Medulla oblongata (tissue), 1 donor: Measurements from ENCODE around the gene DDX4.
"Not testable (repeated sequence)": the region's sequence is repeated elsewhere in the genome, so short reads cannot be mapped to it uniquely, and the experiment has no call there.

ENCODE experiments used
- DNase-seq: peaks from one replicate; pipeline ENCODE4 v3.0.0-alpha.2; 2015; ENCODE audit errors: extremely low spot score

DDX4 gene

DNA sequence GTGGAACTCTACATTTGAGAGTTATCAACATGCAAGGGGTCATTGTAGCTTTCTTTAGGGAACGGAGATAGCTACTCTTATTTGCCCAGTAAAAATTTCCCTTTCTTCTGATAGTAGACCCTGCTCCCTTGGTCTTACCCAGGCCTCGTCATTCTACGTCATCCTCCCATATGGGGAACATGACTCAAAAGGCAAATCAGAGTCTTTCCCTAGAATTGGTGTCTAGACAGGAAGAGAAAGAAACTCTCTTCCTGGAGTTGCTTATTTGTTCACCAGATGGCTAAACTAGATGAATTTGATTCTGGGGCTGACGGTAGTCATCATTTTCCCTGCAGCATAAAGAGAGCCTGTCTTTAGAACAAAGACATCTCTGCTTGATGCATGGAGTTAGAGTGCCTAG is 13.6 kb upstream of the DDX4 start:
- DNase-seq: no peak

DNA sequence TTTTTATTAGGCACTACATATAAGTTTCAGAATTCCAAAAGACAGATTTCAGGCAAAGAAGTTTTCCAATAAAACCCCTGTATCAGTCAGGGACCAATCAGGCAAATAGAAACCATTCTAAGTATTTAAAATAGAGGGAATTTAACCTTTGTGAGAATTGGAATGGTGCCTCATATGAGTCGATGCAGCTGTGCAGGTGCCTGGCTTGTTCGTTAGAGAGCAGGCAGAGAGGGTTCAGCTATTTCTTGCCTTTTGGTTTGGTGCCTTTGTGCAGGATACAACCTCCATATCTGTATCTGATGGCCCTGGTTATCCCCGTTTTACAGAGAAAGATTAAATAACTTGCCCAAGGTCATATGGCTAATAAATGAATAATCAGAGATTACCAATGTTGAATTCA is 6.0 kb upstream of the DDX4 start:
- DNase-seq: no peak

- no peak for DNase-seq
Observed at GRCh38 chr5:55732585-55732984, 5.3 kb upstream of the DDX4 start.

GRCh38 chr5:55734658-55735057 is 3.2 kb upstream of the DDX4 start:
- DNase-seq: no peak

- no peak for DNase-seq
Observed at GRCh38 chr5:55742778-55743177, 4.9 kb downstream of the DDX4 start.

GRCh38 chr5:55747778-55748318 is 10.0 kb downstream of the DDX4 start:
- no peak for DNase-seq

GRCh38 chr5:55749387-55749786 is 11.5 kb downstream of the DDX4 start:
- DNase-seq: no peak

DNA sequence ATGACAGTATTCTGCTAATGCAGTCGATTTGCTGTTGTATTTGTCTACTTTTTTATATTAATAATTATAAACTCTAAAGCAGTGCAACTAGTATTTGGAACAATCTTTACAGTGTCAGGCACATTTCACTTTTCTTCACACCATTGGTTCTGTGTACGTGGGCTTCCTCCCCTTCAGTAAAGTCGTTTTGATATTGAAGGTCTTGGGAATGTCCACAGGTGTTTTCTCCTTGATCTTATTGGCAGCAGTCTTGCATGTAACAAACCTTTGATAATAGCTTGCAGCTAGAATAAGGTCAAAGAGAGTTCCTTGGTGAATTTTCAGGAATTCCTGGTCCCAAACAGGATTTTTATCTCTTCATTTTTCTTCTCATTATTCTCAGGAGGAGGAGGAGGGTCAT is 12.2 kb downstream of the DDX4 start:
- DNase-seq: no peak

DNA sequence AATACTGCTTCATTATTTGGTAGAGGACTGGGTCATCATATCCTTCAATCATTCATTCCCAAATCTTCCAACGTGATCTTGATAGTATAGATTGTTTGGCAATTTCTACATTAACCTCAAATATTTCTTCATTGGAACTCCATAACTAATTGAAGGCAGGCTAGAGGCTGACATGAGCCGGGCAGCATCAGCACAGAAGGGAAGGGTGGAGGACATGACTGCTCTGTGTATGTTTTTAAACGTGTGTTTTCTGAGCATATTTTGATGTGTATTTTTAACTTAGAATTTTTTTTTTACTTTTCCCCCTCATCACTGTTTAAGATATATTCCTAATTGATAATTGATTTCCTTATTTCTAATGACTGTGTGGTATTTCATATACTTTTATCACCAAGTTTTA is 12.6 kb downstream of the DDX4 start:
- DNase-seq: no peak

DNA sequence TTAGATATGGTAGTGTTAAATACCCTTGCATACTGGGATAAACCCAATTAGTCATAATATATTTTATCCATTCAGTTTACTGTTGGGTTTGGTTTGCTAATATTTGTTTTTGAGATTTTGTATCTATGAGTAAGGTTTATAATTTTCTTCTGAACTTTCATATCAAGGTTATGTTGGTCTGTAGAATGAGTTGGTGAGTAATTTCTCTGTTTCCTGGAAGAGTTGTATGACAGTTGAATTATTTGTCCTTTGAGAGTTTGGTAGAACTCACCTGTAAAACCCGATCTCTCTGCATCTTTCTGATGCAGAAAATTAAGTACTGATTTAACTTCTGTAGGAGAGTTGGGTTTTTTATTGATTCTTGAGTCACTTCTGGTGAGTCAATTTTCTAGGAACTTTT is 20.4 kb downstream of the DDX4 start:
- DNase-seq: no peak

- no peak for DNase-seq
Observed at GRCh38 chr5:55758714-55759113, 20.9 kb downstream of the DDX4 start.

- DNase-seq: not testable (repeated sequence)
Observed at GRCh38 chr5:55761721-55762120, 23.9 kb downstream of the DDX4 start.

- no peak for DNase-seq
Observed at GRCh38 chr5:55763746-55764420, 26.0 kb downstream of the DDX4 start.

GRCh38 chr5:55768279-55768678 is 30.4 kb downstream of the DDX4 start:
- no peak for DNase-seq

DNA sequence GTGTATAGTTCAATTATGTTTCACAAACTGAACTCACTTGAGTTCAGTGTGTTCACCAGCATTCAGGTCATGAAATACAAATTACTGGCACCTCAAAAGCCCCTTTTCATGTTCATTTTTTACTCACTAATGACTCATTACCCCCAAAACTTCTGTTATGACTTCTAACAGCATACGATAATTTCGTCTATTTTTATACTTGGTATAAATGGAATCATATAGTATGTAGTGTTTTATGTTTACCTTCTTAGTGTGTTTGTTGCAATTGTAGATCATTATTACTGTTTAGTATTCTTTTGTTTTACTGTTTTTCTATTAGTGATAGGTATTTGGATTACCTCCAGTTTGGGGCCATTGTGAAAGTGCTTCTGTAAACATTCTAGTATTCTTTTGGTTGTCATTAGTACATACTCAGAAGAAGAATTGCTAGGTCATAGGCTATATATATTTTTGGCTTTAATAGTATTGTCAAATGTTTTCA is 33.4 kb downstream of the DDX4 start:
- DNase-seq: no peak

- DNase-seq: peak; percentile 58
Observed at GRCh38 chr5:55773057-55773456, 35.2 kb downstream of the DDX4 start.

DNA sequence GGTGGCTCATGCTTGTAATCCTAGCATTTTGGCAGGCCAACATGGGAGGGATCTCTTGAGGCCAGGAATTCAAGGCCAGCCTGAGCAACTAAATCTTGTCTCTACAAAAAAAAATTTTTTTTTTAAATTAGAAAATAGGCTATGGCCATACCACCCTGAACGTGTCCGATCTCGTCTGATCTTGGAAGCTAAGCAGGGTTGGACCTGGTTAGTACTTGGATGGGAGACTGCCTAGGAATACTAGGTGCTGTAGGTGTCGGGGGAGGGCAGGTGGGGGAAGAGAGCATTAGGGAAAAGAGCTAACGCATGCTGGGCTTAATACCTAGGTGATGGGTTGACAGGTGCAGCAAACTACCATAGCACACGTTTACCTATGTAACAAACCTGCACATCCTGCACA is 39.5 kb downstream of the DDX4 start:
- DNase-seq: no peak

GRCh38 chr5:55800924-55801323 is 63.1 kb downstream of the DDX4 start:
- DNase-seq: no peak

DNA sequence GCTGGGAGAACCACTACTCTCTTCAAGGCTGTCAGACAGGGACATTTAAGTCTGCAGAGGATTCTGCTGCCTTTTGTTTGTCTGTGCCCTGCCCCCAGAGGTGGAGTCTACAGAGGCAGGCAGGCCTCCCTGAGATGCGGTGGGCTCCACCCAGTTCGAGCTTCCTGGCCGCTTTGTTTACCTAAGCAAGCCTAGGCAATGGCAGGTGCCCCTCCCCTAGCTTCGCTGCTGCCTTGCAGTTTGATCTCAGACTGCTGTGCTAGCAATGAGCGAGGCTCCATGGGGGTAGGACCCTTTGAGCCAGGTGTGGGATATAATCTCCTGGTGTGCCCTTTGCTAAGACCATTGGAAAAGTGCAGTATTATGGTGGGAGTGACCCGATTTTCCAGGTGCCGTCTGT is 71.0 kb downstream of the DDX4 start:
- not testable (repeated sequence) for DNase-seq

- DNase-seq: not testable (repeated sequence)
Observed at GRCh38 chr5:55815939-55816338, 78.1 kb downstream of the DDX4 start.

- DNase-seq: no peak
Observed at GRCh38 chr5:55816342-55816741, 78.5 kb downstream of the DDX4 start.

DNA sequence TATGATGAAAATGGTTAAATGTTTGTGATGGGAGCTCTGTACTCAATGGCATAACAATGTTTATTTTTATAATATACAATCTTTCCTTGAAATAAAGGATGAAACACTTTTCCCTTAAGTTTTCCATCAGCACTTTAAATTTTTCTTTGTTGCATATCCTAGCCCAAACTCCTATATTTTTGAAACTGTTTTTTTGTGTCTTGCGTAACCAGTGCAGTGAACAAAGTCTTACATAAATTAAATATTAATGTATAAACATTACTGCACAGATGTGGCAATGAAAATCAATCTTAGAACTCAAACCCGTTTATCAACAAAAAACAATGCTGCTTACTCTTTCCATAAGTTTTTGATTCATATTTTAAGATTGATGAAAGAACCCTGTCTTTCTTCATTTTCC is 79.2 kb downstream of the DDX4 start:
- DNase-seq: no peak

DNA sequence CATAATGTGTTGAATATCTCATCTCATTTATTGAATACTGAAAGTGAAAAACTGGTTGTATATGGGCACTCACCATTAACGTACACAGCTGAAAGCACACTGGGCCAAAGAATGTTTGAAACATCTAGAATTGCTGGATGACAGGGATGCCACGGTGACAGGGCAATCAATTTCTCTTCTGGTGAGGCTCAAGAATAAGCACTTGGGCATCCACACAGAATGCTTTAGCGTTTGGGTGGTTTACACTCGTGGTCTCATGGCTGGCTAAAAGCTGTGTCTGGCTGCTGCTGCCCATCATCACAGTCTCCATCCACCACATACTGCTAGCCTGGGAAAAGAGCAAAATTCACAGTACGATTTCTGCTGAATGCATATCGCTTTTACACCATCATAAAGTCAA is 82.6 kb downstream of the DDX4 start:
- no peak for DNase-seq
